H9 (cell line): ENCODE measurements around the gene RILPL1. TPM values are rescaled to one million over a fixed set of nuclear protein-coding genes. Genes with fewer than 3 reads are reported as not detected.
A peak's percentile ranks its signal among the peaks of the same experiment; 100 is the strongest.

Source experiments
- DNase-seq: peaks from one replicate; pipeline ENCODE4 v3.0.0-alpha.2; 2017
- H2AFZ ChIP-seq: one replicate; pipeline ENCODE4 v1.6.1; 2013; ENCODE audit warnings: mild to moderate bottlenecking, low read length, control low read depth, moderate library complexity
- H2AK5ac ChIP-seq: 2 replicates; pipeline ENCODE4 v1.6.1; 2013; ENCODE audit warnings: low read length, control low read depth, mixed read lengths; ENCODE audit not compliant: insufficient read length
- H2BK120ac ChIP-seq: one replicate; pipeline ENCODE4 v1.6.1; 2013; ENCODE audit warnings: low read depth, mild to moderate bottlenecking, low read length, control low read depth, inconsistent platforms; ENCODE audit not compliant: poor library complexity, severe bottlenecking
- H2BK12ac ChIP-seq: 2 replicates; pipeline ENCODE4 v1.6.1; 2013; ENCODE audit warnings: low read length, control low read depth, mixed read lengths, low read depth; ENCODE audit not compliant: insufficient read length
- H2BK15ac ChIP-seq: 2 replicates; pipeline ENCODE4 v1.6.1; 2013; ENCODE audit warnings: low read depth, low read length, control low read depth
- H2BK20ac ChIP-seq: one replicate; pipeline ENCODE4 v1.6.1; 2013; ENCODE audit warnings: low read depth, mild to moderate bottlenecking, low read length, control low read depth, inconsistent platforms; ENCODE audit not compliant: poor library complexity, severe bottlenecking
- H2BK5ac ChIP-seq: 2 replicates; pipeline ENCODE4 v1.6.1; 2013; ENCODE audit warnings: low read length, control low read depth, mixed read lengths; ENCODE audit not compliant: insufficient read length
- H3K14ac ChIP-seq: 2 replicates; pipeline ENCODE4 v1.6.1; 2013; ENCODE audit warnings: low read length, control low read depth; ENCODE audit not compliant: insufficient read depth
- H3K18ac ChIP-seq: 2 replicates; pipeline ENCODE4 v1.6.1; 2013; ENCODE audit warnings: low read depth, mild to moderate bottlenecking, mixed read lengths, low read length, control low read depth; ENCODE audit not compliant: insufficient read length
- H3K23ac ChIP-seq: 2 replicates; pipeline ENCODE4 v1.6.1; 2013; ENCODE audit warnings: low read length, control low read depth, mixed read lengths, low read depth; ENCODE audit not compliant: insufficient read length
- H3K23me2 ChIP-seq: 2 replicates; pipeline ENCODE4 v1.6.1; 2013; ENCODE audit warnings: low read depth, mild to moderate bottlenecking, mixed read lengths, low read length, control low read depth; ENCODE audit not compliant: insufficient read length, poor library complexity, severe bottlenecking
- H3K27ac ChIP-seq: 2 replicates; pipeline ENCODE4 v1.5.1; 2013; ENCODE audit warnings: low read length, control low read depth, mixed read lengths, low read depth; ENCODE audit not compliant: insufficient read length
- H3K27me3 ChIP-seq: 2 replicates; pipeline ENCODE4 v1.6.1; 2013; ENCODE audit warnings: low read length, control low read depth, inconsistent platforms; ENCODE audit not compliant: insufficient read depth
- H3K4ac ChIP-seq: 2 replicates; pipeline ENCODE4 v1.6.1; 2013; ENCODE audit warnings: low read depth, mild to moderate bottlenecking, control low read depth, inconsistent platforms, low read length, moderate library complexity
- H3K4me1 ChIP-seq: 2 replicates; pipeline ENCODE4 v1.6.1; 2013; ENCODE audit warnings: low read length, control low read depth, inconsistent platforms; ENCODE audit not compliant: insufficient read depth
- H3K4me2 ChIP-seq: 2 replicates; pipeline ENCODE4 v1.6.1; 2013; ENCODE audit warnings: low read length, control low read depth, mixed read lengths; ENCODE audit not compliant: insufficient read length, insufficient read depth
- H3K56ac ChIP-seq: 2 replicates; pipeline ENCODE4 v1.6.1; 2013; ENCODE audit warnings: low read depth, mild to moderate bottlenecking, mixed read lengths, low read length, control low read depth; ENCODE audit not compliant: insufficient read length
- H3K79me1 ChIP-seq: 2 replicates; pipeline ENCODE4 v1.6.1; 2013; ENCODE audit warnings: low read depth, mild to moderate bottlenecking, moderate library complexity, low read length, control low read depth, inconsistent platforms; ENCODE audit not compliant: insufficient read depth, poor library complexity, severe bottlenecking
- H3K79me2 ChIP-seq: 2 replicates; pipeline ENCODE4 v1.6.1; 2013; ENCODE audit warnings: low read length, control low read depth, inconsistent platforms; ENCODE audit not compliant: insufficient read depth
- H3K9ac ChIP-seq: 2 replicates; pipeline ENCODE4 v1.6.1; 2013; ENCODE audit warnings: low read length, control low read depth, mixed read lengths; ENCODE audit not compliant: insufficient read length; ENCODE audit errors: extremely low read depth
- H3K9me3 ChIP-seq: one replicate; pipeline ENCODE4 v1.6.1; 2013; ENCODE audit warnings: low read depth, low read length, inconsistent platforms; ENCODE audit not compliant: control insufficient read depth
- H3T11ph ChIP-seq: one replicate; pipeline ENCODE4 v1.6.1; 2013; ENCODE audit warnings: mild to moderate bottlenecking, low read length, control low read depth, inconsistent platforms
- H4K20me1 ChIP-seq: one replicate; pipeline ENCODE4 v1.6.1; 2013; ENCODE audit not compliant: control insufficient read depth, insufficient read length, insufficient read depth
- H4K5ac ChIP-seq: 2 replicates; pipeline ENCODE4 v1.6.1; 2013; ENCODE audit warnings: low read depth, mild to moderate bottlenecking, mixed read lengths, low read length, control low read depth; ENCODE audit not compliant: insufficient read length
- H4K8ac ChIP-seq: replicated peaks from 2 replicates; pipeline ENCODE4 v1.6.1; 2013; ENCODE audit warnings: low read length, control low read depth, mixed read lengths, low read depth; ENCODE audit not compliant: insufficient read length
- H4K91ac ChIP-seq: 2 replicates; pipeline ENCODE4 v1.6.1; 2013; ENCODE audit warnings: low read depth, mild to moderate bottlenecking, moderate library complexity, mixed read lengths, low read length, control low read depth; ENCODE audit not compliant: insufficient read length
- H3K27ac Mint-ChIP-seq, 3 experiments: 2 replicates in 2 of 3; 3 replicates in 1 of 3; pipeline ENCODE4 v1.8.0; 2020 to 2021; ENCODE audit warnings: mixed read lengths in 3 of 3, mild to moderate bottlenecking in 1 of 3, moderate library complexity in 1 of 3
- H3K27me3 Mint-ChIP-seq: 2 replicates; pipeline ENCODE4 v1.8.0; 2021; ENCODE audit warnings: low read depth, mild to moderate bottlenecking, moderate library complexity, mixed read lengths
- H3K36me3 Mint-ChIP-seq, 3 experiments: 2 replicates in 2 of 3; 3 replicates in 1 of 3; pipeline ENCODE4 v1.8.0; 2020 to 2021; ENCODE audit warnings: low read depth in 3 of 3, mixed read lengths in 3 of 3; ENCODE audit not compliant: insufficient read depth in 1 of 3
- H3K4me1 Mint-ChIP-seq, 2 experiments: 2 replicates each; pipeline ENCODE4 v1.8.0; 2020; ENCODE audit warnings: mixed read lengths in 2 of 2
- H3K4me3 Mint-ChIP-seq, 2 experiments: 2 replicates in 1 of 2; 3 replicates in 1 of 2; pipeline ENCODE4 v1.8.0; 2020 to 2021; ENCODE audit warnings: mild to moderate bottlenecking in 2 of 2, mixed read lengths in 2 of 2, moderate library complexity in 1 of 2
- H3K9me3 Mint-ChIP-seq, 2 experiments: 2 replicates in 1 of 2; 3 replicates in 1 of 2; pipeline ENCODE4 v1.8.0; 2020; ENCODE audit warnings: mild to moderate bottlenecking in 2 of 2, mixed read lengths in 2 of 2, moderate library complexity in 1 of 2
- CTCF ChIP-seq: fragments of 200-600 bp; sonication (generic); conservative IDR thresholded peaks from 3 replicates; pipeline ENCODE4 v1.8.0; 2021; ENCODE audit warnings: antibody characterized with exemption, mild to moderate bottlenecking
- WGBS: extraction: QIAGEN DNeasy Blood & Tissue Kit; methylation state at CpG from one replicate; pipeline ENCODE4 v1.1.7; 2013; ENCODE audit warnings: missing lambda C conversion rate, low lambda C conversion rate, mixed read lengths; ENCODE audit not compliant: insufficient read length; ENCODE audit errors: extremely low coverage; 5-methylcytosine and 5-hydroxymethylcytosine counted together
- total RNA-seq: library from RNA; stranded (reverse); gene quantifications from 2 replicates; pipeline ENCODE4 v1.2.1, GENCODE V29; 2021

The RILPL1 gene
- total RNA-seq, 1 experiment from 2014 or later, result 8.1 TPM

GRCh38 chr12:123532019-123532418, 1.5 kb downstream of the RILPL1 start:
- H3K4me1 ChIP-seq, result no peaks in the 10 kb centered on the region
- no peak overlapping the region for H3K14ac ChIP-seq
- H3K9ac ChIP-seq, result no peak overlapping the region
- no peak overlapping the region for H2AFZ ChIP-seq
- H3K27ac ChIP-seq, result no peak overlapping the region
- no peak overlapping the region for H3K4ac ChIP-seq
- peak overlapping the region; percentile 77 to 88; a peak in 3 of 5 replicates for H3K4me3 Mint-ChIP-seq
- WGBS, result no CpG with 5 or more reads among the region's 1 CpG
- no peak overlapping the region for H3K23ac ChIP-seq
- peaks cover 6 to 17% (median 15%) of the 10 kb centered on the region in 3 experiments; a peak in 6 of 7 replicates for H3K36me3 Mint-ChIP-seq
- H3K18ac ChIP-seq, result no peak overlapping the region
- no peak for DNase-seq
- H2AK5ac ChIP-seq, result no peak overlapping the region
- no peak overlapping the region for H4K5ac ChIP-seq
- H4K20me1 ChIP-seq, result no peaks in the 10 kb centered on the region
- H2BK15ac ChIP-seq, result peak overlapping the region; percentile 37; the same call in 1 of the 2 replicates
- no peak overlapping the region for H2BK5ac ChIP-seq
- H3K79me1 ChIP-seq, result no peaks in the 10 kb centered on the region
- H3K27ac Mint-ChIP-seq, result no peak overlapping the region
- H3K23me2 ChIP-seq, result peaks cover 4% of the 10 kb centered on the region
- no peak overlapping the region for H3T11ph ChIP-seq
- no peaks in the 10 kb centered on the region for H3K79me2 ChIP-seq
- H4K8ac ChIP-seq, result peak overlapping the region; percentile 73
- no peaks in the 10 kb centered on the region for H3K9me3 ChIP-seq
- peaks cover 30% of the 10 kb centered on the region for H3K27me3 Mint-ChIP-seq
- no peaks in the 10 kb centered on the region for H3K27me3 ChIP-seq
- TF ChIP-seq CTCF, result no peak
- no peak overlapping the region for H2BK20ac ChIP-seq
- no peak overlapping the region for H2BK12ac ChIP-seq
- no peaks in the 10 kb centered on the region; a peak in 1 of 5 replicates for H3K9me3 Mint-ChIP-seq
- no peak overlapping the region for H2BK120ac ChIP-seq
- no peak overlapping the region for H3K56ac ChIP-seq
- H3K4me2 ChIP-seq, result no peak overlapping the region
- H4K91ac ChIP-seq, result no peak overlapping the region
- H3K4me1 Mint-ChIP-seq, result peaks cover 4 to 12% of the 10 kb centered on the region in 2 experiments
